ENCODE measurements around the gene SLC25A34. TPM values are rescaled to one million over a fixed set of nuclear protein-coding genes. Genes with fewer than 3 reads are reported as not detected.

SLC25A34 gene
- total RNA-seq, 2 experiments from 2014 or later: 1.4 to 2.2 TPM

DNA sequence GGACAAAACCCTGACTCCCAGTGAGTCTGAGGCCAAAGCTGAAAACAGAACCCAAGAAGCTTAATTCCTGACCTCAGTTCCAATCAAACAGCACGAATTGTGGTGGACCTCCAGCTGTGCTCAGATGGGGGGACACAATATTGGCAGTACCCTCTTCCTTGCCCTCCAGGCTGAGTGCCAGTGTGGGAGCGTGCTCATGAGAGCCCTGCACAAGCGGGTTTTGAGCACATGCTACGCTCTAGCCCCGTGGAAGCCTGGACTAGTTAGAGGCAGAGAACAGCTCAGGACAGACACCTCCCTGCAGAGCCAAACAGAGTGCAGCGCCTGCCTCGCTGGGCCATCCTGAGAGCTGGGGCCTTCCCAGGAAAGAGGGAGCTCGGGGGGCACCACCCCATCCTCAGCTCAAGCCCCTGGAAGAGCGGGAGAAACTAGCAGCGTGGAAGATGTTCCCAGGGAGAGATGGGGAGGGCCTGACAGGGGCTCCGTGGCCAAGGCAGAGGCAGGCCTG, 2.8 kb upstream of the SLC25A34 start:
- Histone ChIP-seq H3K4me3 (ENCODE audit: low read depth, low read length, poor library complexity, severe bottlenecking) (no peak overlapping the region), H2AFZ (ENCODE audit: low read length) (no peak overlapping the region), H3K9me2 (ENCODE audit: insufficient read depth, low read length) (no peaks in the 10 kb centered on the region), H3K27ac (ENCODE audit: low read depth, low read length, poor library complexity, severe bottlenecking) (no peak overlapping the region), H4K20me1 (ENCODE audit: insufficient read depth, low read length) (no peaks in the 10 kb centered on the region), H3K79me2 (ENCODE audit: insufficient read depth, low read depth, low read length) (no peaks in the 10 kb centered on the region), H3K4me1 (ENCODE audit: insufficient read depth, low read length, poor library complexity, severe bottlenecking) (no peaks in the 10 kb centered on the region), H3K4me2 (ENCODE audit: low read length) (no peak overlapping the region), H3K36me3 (ENCODE audit: insufficient read depth, low read length) (peaks cover 3% of the 10 kb centered on the region; the same call in 1 of the 2 replicates), H3K9me3 (ENCODE audit: low read length) (no peaks in the 10 kb centered on the region)
- intact Hi-C loops (cut with micrococcal nuclease; ENCODE audit: unreplicated experiment): no loop called here
- ChIA-PET POLR2A (interaction anchor here (0.6 kb wide), 1 partner anchor 21 kb away, joined by 3 read pairs; no protein-coding TSS in a partner anchor), CTCF (ENCODE audit: unreplicated experiment) (interaction anchor here (0.6 kb wide), 2 partner anchors 37 to 234 kb away, joined by 3 read pairs; no protein-coding TSS in a partner anchor)
- no peak for TF ChIP-seq EZH2phosphoT487 (IDR thresholded peaks at IDR 0.05; ENCODE audit: borderline replicate concordance, low read depth, low read length)
- TF ChIP-seq, protein P1, sequence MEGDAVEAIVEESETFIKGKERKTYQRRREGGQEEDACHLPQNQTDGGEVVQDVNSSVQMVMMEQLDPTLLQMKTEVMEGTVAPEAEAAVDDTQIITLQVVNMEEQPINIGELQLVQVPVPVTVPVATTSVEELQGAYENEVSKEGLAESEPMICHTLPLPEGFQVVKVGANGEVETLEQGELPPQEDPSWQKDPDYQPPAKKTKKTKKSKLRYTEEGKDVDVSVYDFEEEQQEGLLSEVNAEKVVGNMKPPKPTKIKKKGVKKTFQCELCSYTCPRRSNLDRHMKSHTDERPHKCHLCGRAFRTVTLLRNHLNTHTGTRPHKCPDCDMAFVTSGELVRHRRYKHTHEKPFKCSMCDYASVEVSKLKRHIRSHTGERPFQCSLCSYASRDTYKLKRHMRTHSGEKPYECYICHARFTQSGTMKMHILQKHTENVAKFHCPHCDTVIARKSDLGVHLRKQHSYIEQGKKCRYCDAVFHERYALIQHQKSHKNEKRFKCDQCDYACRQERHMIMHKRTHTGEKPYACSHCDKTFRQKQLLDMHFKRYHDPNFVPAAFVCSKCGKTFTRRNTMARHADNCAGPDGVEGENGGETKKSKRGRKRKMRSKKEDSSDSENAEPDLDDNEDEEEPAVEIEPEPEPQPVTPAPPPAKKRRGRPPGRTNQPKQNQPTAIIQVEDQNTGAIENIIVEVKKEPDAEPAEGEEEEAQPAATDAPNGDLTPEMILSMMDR (conservative IDR thresholded peaks at IDR 0.05; ENCODE audit: low read length): no peak
- no peak for DNase-seq (ENCODE audit: low spot score)
- BruUV-seq (replicated peaks): no TSS peak

DNA sequence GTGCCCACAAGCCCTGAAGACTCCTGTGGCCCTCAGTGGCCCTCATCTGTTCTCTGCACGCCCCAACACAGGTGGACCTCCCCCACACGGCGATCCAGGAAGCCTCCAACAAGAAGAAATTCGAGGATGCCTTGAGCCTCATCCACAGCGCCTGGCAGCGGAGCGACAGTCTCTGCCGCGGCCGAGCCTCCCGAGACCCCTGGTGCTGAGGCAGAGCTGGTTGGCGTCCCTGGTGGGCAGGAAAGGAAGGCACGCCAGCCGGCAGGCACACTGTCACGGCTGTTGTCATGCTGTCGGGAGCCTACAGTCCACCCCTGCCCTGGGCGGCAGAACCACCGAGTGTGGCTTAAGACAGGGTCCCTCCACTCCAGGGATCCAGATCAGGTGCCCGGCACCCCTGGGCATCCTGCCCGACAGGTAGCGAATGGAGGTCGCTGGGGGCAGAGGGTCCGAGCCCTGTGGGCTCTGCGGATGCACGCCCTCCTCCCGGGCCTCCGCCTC, 2.3 kb upstream of the SLC25A34 start:
- POLR2A ChIA-PET: no interaction called here
- no peak overlapping the region for H2AFZ ChIP-seq (ENCODE audit: low read length)

More for the DNA sequence above, 2.3 kb upstream of the SLC25A34 start:
- Histone ChIP-seq H3K4me2 (ENCODE audit: low read length) (no peak overlapping the region), H3K4me3 (ENCODE audit: low read depth, low read length, poor library complexity, severe bottlenecking) (no peak overlapping the region), H3K79me2 (ENCODE audit: insufficient read depth, low read depth, low read length) (no peaks in the 10 kb centered on the region), H3K27ac (ENCODE audit: low read depth, low read length, poor library complexity, severe bottlenecking) (no peak overlapping the region), H3K4me1 (ENCODE audit: insufficient read depth, low read length, poor library complexity, severe bottlenecking) (no peaks in the 10 kb centered on the region), H3K9me2 (ENCODE audit: insufficient read depth, low read length) (no peaks in the 10 kb centered on the region), H4K20me1 (ENCODE audit: insufficient read depth, low read length) (no peaks in the 10 kb centered on the region), H3K36me3 (ENCODE audit: insufficient read depth, low read length) (peaks cover 3% of the 10 kb centered on the region; the same call in 1 of the 2 replicates), H3K9me3 (ENCODE audit: low read length) (no peaks in the 10 kb centered on the region)
- BruUV-seq (replicated peaks): no TSS peak
- CTCF ChIA-PET (ENCODE audit: unreplicated experiment): interaction anchor here (0.6 kb wide), 2 partner anchors 37 to 233 kb away, joined by 3 read pairs; no protein-coding TSS in a partner anchor
- intact Hi-C loops (cut with micrococcal nuclease; ENCODE audit: unreplicated experiment): no loop called here
- no peak for TF ChIP-seq EZH2phosphoT487 (IDR thresholded peaks at IDR 0.05; ENCODE audit: borderline replicate concordance, low read depth, low read length)
- TF ChIP-seq, protein P1 (conservative IDR thresholded peaks at IDR 0.05; ENCODE audit: low read length): no peak
- no peak for DNase-seq (ENCODE audit: low spot score)
